GM12878 (cell line): ENCODE measurements around the gene QPRT.

Source experiments
- POLR2A ChIP-seq: IDR thresholded peaks from 2 replicates; pipeline ENCODE4 v1.6.1; 2011; ENCODE audit warnings: low read depth, mild to moderate bottlenecking, low read length
- POLR2AphosphoS5 ChIP-seq: IDR thresholded peaks from 2 replicates; pipeline ENCODE4 v1.6.1; 2011; ENCODE audit warnings: mild to moderate bottlenecking, low read length, inconsistent platforms
- RFX5 ChIP-seq: IDR thresholded peaks from 2 replicates; pipeline ENCODE4 v1.6.1; 2011; ENCODE audit warnings: low read depth, low read length, improper control_type of control experiment
- SRF ChIP-seq, 2 experiments: IDR thresholded peaks; 2 replicates each; pipeline ENCODE4 v1.6.1; 2011; ENCODE audit warnings: low read depth in 2 of 2, low read length in 2 of 2, mild to moderate bottlenecking in 1 of 2, moderate library complexity in 1 of 2
- TF ChIP-seq, protein P1 (sequence below): IDR thresholded peaks from 2 replicates; pipeline ENCODE4 v1.6.1; 2012; ENCODE audit warnings: low read depth, low read length, improper control_type of control experiment
- TF ChIP-seq, protein P2 (sequence below), 3 experiments: IDR thresholded peaks in 2 of 3; conservative IDR thresholded peaks in 1 of 3; 2 replicates each; pipeline ENCODE4 v1.5.1; 2011; ENCODE audit warnings: low read depth in 3 of 3, low read length in 3 of 3, mild to moderate bottlenecking in 3 of 3, control low read depth in 2 of 3, moderate library complexity in 2 of 3, inconsistent platforms in 1 of 3, mixed read lengths in 1 of 3; ENCODE audit not compliant: control insufficient read depth in 2 of 3, insufficient read depth in 1 of 3; ENCODE audit errors: extremely low read depth in 1 of 3
- TF ChIP-seq, protein P3 (sequence below): fragments of 450-650 bp; formaldehyde crosslinking; IDR thresholded peaks from 2 replicates; pipeline ENCODE4 v1.4.0; 2022; ENCODE audit warnings: mild to moderate bottlenecking, moderate library complexity

DNA sequence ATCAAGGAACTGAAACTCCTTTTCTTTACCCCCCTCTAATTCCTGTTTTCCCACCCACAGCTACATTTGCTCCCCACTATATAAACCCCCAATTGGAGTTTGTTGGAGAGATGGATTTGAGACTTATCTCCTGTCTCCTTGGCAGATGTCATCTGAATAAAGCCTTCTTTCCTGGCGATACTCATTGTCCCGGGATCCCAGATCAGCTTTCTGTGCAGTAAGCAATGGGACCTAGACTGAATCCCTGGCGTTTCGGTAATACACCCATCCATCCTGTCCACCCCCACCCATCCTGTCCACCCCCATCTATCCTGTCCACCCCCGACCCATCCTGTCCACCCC is 22.2 kb downstream of the QPRT start:
- TF ChIP-seq, protein P1, sequence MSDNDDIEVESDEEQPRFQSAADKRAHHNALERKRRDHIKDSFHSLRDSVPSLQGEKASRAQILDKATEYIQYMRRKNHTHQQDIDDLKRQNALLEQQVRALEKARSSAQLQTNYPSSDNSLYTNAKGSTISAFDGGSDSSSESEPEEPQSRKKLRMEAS, result no peak
- TF ChIP-seq, protein P2, sequence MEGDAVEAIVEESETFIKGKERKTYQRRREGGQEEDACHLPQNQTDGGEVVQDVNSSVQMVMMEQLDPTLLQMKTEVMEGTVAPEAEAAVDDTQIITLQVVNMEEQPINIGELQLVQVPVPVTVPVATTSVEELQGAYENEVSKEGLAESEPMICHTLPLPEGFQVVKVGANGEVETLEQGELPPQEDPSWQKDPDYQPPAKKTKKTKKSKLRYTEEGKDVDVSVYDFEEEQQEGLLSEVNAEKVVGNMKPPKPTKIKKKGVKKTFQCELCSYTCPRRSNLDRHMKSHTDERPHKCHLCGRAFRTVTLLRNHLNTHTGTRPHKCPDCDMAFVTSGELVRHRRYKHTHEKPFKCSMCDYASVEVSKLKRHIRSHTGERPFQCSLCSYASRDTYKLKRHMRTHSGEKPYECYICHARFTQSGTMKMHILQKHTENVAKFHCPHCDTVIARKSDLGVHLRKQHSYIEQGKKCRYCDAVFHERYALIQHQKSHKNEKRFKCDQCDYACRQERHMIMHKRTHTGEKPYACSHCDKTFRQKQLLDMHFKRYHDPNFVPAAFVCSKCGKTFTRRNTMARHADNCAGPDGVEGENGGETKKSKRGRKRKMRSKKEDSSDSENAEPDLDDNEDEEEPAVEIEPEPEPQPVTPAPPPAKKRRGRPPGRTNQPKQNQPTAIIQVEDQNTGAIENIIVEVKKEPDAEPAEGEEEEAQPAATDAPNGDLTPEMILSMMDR (IDR thresholded peaks at IDR 0.05 in 2 of 3, conservative IDR thresholded peaks at IDR 0.05 in 1 of 3; ENCODE audit: control insufficient read depth in 2 of 3, extremely low read depth in 1 of 3, insufficient read depth in 1 of 3, low read depth in 3 of 3, low read length in 3 of 3), result no peak
- TF ChIP-seq, protein P3, sequence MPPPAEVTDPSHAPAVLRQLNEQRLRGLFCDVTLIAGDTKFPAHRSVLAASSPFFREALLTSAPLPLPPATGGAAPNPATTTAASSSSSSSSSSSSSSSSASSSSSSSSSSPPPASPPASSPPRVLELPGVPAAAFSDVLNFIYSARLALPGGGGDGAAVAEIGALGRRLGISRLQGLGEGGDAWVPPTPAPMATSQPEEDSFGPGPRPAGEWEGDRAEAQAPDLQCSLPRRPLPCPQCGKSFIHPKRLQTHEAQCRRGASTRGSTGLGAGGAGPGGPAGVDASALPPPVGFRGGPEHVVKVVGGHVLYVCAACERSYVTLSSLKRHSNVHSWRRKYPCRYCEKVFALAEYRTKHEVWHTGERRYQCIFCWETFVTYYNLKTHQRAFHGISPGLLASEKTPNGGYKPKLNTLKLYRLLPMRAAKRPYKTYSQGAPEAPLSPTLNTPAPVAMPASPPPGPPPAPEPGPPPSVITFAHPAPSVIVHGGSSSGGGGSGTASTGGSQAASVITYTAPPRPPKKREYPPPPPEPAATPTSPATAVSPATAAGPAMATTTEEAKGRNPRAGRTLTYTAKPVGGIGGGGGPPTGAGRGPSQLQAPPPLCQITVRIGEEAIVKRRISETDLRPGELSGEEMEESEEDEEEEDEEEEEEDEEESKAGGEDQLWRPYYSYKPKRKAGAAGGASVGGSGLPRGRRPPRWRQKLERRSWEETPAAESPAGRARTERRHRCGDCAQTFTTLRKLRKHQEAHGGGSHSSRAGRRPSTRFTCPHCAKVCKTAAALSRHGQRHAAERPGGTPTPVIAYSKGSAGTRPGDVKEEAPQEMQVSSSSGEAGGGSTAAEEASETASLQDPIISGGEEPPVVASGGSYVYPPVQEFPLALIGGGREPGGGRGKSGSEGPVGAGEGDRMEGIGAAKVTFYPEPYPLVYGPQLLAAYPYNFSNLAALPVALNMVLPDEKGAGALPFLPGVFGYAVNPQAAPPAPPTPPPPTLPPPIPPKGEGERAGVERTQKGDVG (CRISPR knock-in tag), result no peak
- TF ChIP-seq SRF (IDR thresholded peaks at IDR 0.05; ENCODE audit: low read depth in 2 of 2, low read length in 2 of 2) (no peak), RFX5 (no peak), POLR2AphosphoS5 (no peak), POLR2A (no peak)
